Heart left ventricle (tissue), 16 donors: ENCODE data around the gene PDF. TPM values are rescaled to one million over a fixed set of nuclear protein-coding genes. Genes with fewer than 3 reads are reported as not detected.
A peak's percentile ranks its signal among the peaks of the same experiment; 100 is the strongest.

Source experiments
- ATAC-seq, 4 donors: fragments of 200-7000 bp; cut with Tn5 transposase; one replicate each; pipeline ENCODE4 v1.9.1; 2020 to 2022; ENCODE audit warnings: moderate library complexity in 4 of 4, mild to moderate bottlenecking in 3 of 4, moderate number of reproducible peaks in 1 of 4
- DNase-seq, 5 donors: peaks; one replicate each; pipeline ENCODE4 v3.0.0-alpha.2; 2020
- H3K27ac ChIP-seq, 12 donors: fragments of 200-600 bp; sonication (generic) in 4 of 12; one replicate each; pipeline versions ENCODE4 v1.5.0 to v1.8.0; 2016 to 2022; ENCODE audit warnings: mild to moderate bottlenecking in 2 of 12
- H3K27me3 ChIP-seq, 9 donors: fragments of 200-600 bp; sonication (generic) in 2 of 9; one replicate each; pipeline versions ENCODE4 v1.5.1 to v1.8.0; 2016 to 2022; ENCODE audit warnings: mild to moderate bottlenecking in 3 of 9
- H3K36me3 ChIP-seq, 9 donors: fragments of 200-600 bp; sonication (generic) in 2 of 9; one replicate each; pipeline versions ENCODE4 v1.5.0 to v1.8.0; 2018 to 2022; ENCODE audit warnings: mild to moderate bottlenecking in 2 of 9
- H3K4me1 ChIP-seq, 12 donors: fragments of 200-600 bp; sonication (generic) in 4 of 12; one replicate each; pipeline versions ENCODE4 v1.5.0 to v1.8.0; 2016 to 2022; ENCODE audit warnings: mild to moderate bottlenecking in 3 of 12
- H3K4me3 ChIP-seq, 12 donors: fragments of 200-600 bp; sonication (generic) in 4 of 12; one replicate each; pipeline versions ENCODE4 v1.5.0 to v1.8.0; 2017 to 2022; ENCODE audit warnings: mild to moderate bottlenecking in 9 of 12, moderate library complexity in 4 of 12
- H3K9me3 ChIP-seq, 12 donors: fragments of 200-600 bp; sonication (generic) in 4 of 12; one replicate each; pipeline versions ENCODE4 v1.5.0 to v1.8.0; 2016 to 2022; ENCODE audit warnings: mild to moderate bottlenecking in 1 of 12
- CTCF ChIP-seq, 12 donors: fragments of 200-600 bp; sonication (generic) in 4 of 12; IDR thresholded peaks; one replicate each; pipeline versions ENCODE4 v1.5.0 to v1.8.0; 2018 to 2022; ENCODE audit warnings: antibody characterized with exemption in 12 of 12, mild to moderate bottlenecking in 5 of 12
- POLR2A ChIP-seq, 2 donors: fragments of 450-650 bp; IDR thresholded peaks; one replicate each; pipeline ENCODE4 v1.6.1; 2017; ENCODE audit warnings: antibody characterized with exemption in 2 of 2, mild to moderate bottlenecking in 2 of 2, moderate library complexity in 2 of 2
- WGBS, 4 donors: extraction: QIAGEN DNeasy Blood & Tissue Kit in 2 of 4; methylation state at CpG; one replicate each; pipeline versions ENCODE4 v1.1.5 to v1.1.7; 2013 to 2018; 5-methylcytosine and 5-hydroxymethylcytosine counted together
- intact Hi-C, 10 donors: fragments of 100-400 bp; cut with DNase I; formaldehyde crosslinking; loops; one replicate each; pipeline versions ENCODE4 v1.11.1 to v1.14.2; 2022
- polyA plus RNA-seq, 2 donors: library from polyadenylated mRNA; stranded (reverse); fragments of 200-250 nt; gene quantifications; one replicate each; pipeline ENCODE4 v1.2.3, GENCODE V29; 2013
- total RNA-seq, 9 donors: library from RNA; depleted of rRNA in 2 of 9; stranded (reverse); fragments of >200 nt in 2 of 9; fragmentation: NEBNext Ultra II Directional in 3 of 9; extraction: Animal tissue kit (Norgen Biotek cat#: 25700) in 3 of 9; gene quantifications; one replicate each; pipeline versions ENCODE4 v1.1.0 to v1.2.4, GENCODE V29; 2016 to 2023
- donor health status: ischemic (EF 13 %, LVEDD 7.1; RV severe dilation, severe dysfunction).
- donor health status: healthy with polysubstance abuse.
- donor health status: DM: no; HTN: yes; CAD: no.
- donor health status: DM: no; HTN: no; CAD: no.
- donor health status: ischemic (EF 25% LVEDD 6.9; RV normal size, moderate dysfunction).
- donor health status: ischemic (EF 25% LVEDD 5.7; RV mildly dilated, moderate dysfunction).
- donor health status: healthy.
- donor health status: DM: yes; HTN: yes; CAD: no.
- donor health status: ischemic (EF 35%, LVEDD 5.7; RV mildly dilated, moderate dysfunction).
- donor health status: nonischemic (EF 11% LVEDD 7.7; RV severe dilation, severe dysfunction).
- donor health status: DM: yes; HTN: yes; CAD: no.
- donor health status: PGD.
- donor health status: ischemic (EF 29% LVEDD 5.4; RV normal size, mild dysfunction).
- donor health status: nonischemic (EF 23%, LVEDD 6.1; RV moderate dilation, normal function).

Gene PDF
- total and polyA plus RNA-seq, 11 donors = 1.4 to 13.8 (median 6.0) TPM

DNA sequence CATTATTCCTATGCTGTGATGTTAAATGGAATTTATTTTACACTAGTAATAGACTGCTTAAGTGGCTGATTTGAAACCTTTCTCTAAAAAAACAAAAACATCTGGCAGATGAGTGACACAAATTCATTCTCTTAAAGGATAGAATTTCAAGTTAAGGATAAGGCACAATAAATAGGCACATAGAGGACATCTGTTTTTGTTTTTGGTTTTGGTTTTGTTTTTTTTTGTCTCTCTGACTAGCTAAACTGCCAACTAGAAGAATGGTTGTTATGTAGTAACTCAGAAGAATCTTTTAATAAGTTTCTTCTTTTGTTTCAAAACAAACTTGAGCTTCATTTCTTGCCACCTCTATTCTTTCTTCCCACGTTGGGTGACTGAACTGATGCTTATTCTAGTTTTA, 24.4 kb downstream of the PDF start:
- Histone ChIP-seq H3K27ac (no peak overlapping the region), H3K27me3 (no peaks in the 10 kb centered on the region), H3K9me3 (no peaks in the 10 kb centered on the region), H3K36me3 (peaks cover 0 to 32% (median 13%) of the 10 kb centered on the region in 9 donors), H3K4me3 (no peak overlapping the region), H3K4me1 (peaks cover 0 to 6% (median 3%) of the 10 kb centered on the region in 12 donors)
- ATAC-seq (no peak), DNase-seq (no peak)
- 77 to 97% (median 88%) methylated on average over 1 of the region's 1 CpG for WGBS, 4 donors
- TF ChIP-seq POLR2A (IDR thresholded peaks at IDR 0.05) (no peak), CTCF (IDR thresholded peaks at IDR 0.05) (no peak)
- intact Hi-C loops = no loop called here

DNA sequence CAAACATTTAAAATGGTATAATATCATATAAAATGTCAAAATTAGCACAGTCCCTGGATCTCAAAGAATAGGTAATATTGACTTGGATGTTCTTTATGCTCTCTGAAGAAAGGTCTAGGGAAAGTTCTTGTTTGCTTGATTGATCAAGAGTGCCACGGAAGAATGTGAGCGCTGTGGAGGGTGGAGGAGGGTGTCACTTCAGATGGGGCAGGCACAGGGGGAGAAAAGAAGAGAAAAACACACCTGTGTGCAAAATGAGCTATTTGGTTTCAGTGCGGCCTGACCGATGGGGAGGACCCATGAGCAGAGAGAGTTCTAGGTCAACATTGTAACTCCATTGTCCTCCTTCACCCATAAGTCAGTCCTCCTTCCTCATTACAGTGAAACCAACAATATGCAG, 28.1 kb downstream of the PDF start:
- TF ChIP-seq POLR2A (IDR thresholded peaks at IDR 0.05) (no peak), CTCF (IDR thresholded peaks at IDR 0.05) (no peak)
- ATAC-seq = no peak
- WGBS, 4 donors = 95 to 97% (median 97%) methylated on average over 4 of the region's 4 CpGs
- peak in 1 of 5 donors; percentile 3 for DNase-seq
- Histone ChIP-seq H3K4me1 (no peaks in the 10 kb centered on the region), H3K27ac (no peak overlapping the region), H3K4me3 (no peak overlapping the region), H3K9me3 (no peaks in the 10 kb centered on the region), H3K36me3 (peaks cover 0 to 51% (median 32%) of the 10 kb centered on the region in 9 donors), H3K27me3 (no peaks in the 10 kb centered on the region)
- intact Hi-C loops = no loop called here

- ATAC-seq = no peak
- Histone ChIP-seq H3K36me3 (peaks cover 0 to 51% (median 32%) of the 10 kb centered on the region in 9 donors), H3K4me3 (no peak overlapping the region), H3K9me3 (no peaks in the 10 kb centered on the region), H3K27me3 (no peaks in the 10 kb centered on the region), H3K4me1 (no peaks in the 10 kb centered on the region), H3K27ac (no peak overlapping the region)
- intact Hi-C loops = no loop called here
- TF ChIP-seq CTCF (IDR thresholded peaks at IDR 0.05) (no peak), POLR2A (IDR thresholded peaks at IDR 0.05) (no peak)
- peak in 1 of 5 donors; percentile 9 for DNase-seq
- WGBS, 4 donors = 84 to 91% (median 86%) methylated on average over 4 of the region's 4 CpGs
Measured at GRCh38 chr16:69301861-69302260, 28.5 kb downstream of the PDF start.

- Histone ChIP-seq H3K36me3 (peaks cover 0 to 51% (median 32%) of the 10 kb centered on the region in 9 donors), H3K27ac (no peak overlapping the region), H3K9me3 (no peaks in the 10 kb centered on the region), H3K4me1 (no peaks in the 10 kb centered on the region), H3K27me3 (no peaks in the 10 kb centered on the region), H3K4me3 (no peak overlapping the region)
- intact Hi-C loops = no loop called here
- WGBS, 4 donors = 56 to 75% (median 67%) methylated on average over 1 of the region's 1 CpG
- DNase-seq = no peak
- no peak for ATAC-seq
- TF ChIP-seq CTCF (IDR thresholded peaks at IDR 0.05) = no peak
- TF ChIP-seq POLR2A (IDR thresholded peaks at IDR 0.05) = no peak
Measured at GRCh38 chr16:69301187-69301586, 29.2 kb downstream of the PDF start.
